GM21723 (cell line): ENCODE measurements around the gene LRMDA.

Source experiments
- ATAC-seq: cut with Tn5 transposase; IDR thresholded peaks from one replicate; pipeline ENCODE4 v1.9.1; 2021; ENCODE audit warnings: mild to moderate bottlenecking, moderate library complexity; ENCODE audit not compliant: unreplicated experiment

Gene LRMDA

GRCh38 chr10:75470901-75471300 lies 39.5 kb downstream of the LRMDA start:
- ATAC-seq, result no peak

GRCh38 chr10:75472685-75473084 lies 41.3 kb downstream of the LRMDA start:
- no peak for ATAC-seq

- ATAC-seq, result no peak
These were observed 42.7 kb downstream of the LRMDA start for GRCh38 chr10:75474106-75474505.

DNA sequence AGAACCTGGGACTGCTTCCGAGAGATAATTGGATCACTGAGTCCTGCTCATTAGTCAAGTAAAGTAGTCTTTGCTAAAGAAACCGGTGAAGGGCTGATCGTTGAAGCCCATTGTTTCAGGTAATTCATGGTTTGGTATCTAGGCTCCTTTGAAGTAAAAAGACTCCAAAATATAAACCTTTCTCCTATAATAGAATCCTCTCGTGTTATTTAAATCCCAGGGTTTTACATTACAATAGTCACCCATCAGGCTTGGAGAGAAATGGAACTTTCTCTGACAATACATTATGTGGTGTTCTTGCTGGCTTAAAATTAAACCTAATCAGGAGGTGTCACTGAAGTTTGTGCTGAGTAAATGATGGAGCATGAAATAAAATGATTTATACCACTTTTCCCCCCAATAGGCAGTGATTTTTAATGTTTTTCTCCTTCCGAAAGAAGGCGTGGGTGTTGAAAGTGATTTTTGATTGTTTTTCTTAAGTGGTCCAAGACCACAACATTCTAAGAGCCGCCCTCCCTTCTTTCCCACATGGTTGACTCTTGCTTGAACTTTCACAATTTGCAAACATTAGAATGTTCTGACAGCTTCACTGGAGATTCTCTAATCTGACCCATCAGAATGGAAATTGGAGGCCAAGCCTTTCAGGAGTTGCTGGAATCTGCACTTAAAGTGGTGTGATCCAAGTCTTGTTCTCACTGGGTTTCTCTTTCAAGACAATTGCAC lies 44.2 kb downstream of the LRMDA start:
- no peak for ATAC-seq

GRCh38 chr10:75476569-75476968 lies 45.1 kb downstream of the LRMDA start:
- ATAC-seq, result no peak

DNA sequence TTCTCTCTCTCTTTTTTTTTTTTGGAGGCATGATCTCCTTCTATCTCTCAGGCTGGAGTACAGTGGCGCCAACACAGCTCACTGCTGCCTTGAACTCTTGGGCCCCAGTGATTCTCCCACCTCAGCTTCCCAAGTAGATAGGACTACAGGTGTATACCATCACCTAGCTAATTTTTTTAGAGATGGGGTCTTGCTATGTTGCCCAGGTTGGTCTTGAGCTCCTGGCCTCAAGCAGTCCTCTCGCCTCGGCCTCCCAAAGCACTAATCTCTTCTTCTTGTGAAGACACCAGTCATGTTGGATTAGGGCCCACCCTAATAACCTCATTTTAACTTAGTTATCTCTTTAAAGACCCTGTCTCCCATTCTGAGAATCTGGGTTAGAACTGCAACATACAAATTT lies 45.6 kb downstream of the LRMDA start:
- ATAC-seq, result no peak

DNA sequence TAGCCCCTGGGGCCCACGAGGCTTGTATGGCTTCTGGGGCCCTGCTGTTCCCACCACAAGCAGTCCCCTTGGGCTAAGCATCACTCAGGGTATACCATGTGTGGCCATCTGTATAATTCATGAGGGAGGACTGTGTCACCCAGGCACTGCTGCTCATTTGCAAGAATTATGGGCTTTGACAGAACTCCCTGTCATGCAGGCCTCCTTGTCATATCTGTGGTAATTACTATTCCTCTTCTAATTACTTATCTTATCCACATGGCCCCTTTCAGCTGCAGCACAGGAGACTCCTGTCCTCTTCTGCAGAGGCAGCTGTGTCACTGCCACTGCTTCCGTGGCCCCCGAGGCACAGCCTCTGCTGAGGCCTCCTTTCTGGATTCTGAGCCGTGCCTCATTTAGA lies 46.3 kb downstream of the LRMDA start:
- ATAC-seq, result no peak

DNA sequence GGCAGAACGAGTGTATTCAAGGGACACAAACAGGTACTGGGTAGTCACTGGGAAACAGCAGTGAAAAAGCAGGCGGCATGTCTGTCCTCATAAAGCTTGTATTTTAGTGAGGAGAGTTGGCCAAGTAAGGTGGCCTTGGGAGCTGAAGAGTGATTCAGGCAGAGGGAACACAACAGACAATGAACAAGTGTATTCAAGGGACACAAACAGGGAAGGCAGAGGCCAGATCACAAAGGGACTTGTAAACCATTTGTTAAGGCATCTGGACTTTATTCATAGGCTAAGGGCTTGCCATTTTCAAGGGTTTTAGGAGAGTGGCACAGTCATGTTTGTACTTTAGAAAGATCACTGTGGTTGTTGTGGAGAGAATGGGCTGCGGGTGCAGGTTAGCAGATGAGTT lies 49.0 kb downstream of the LRMDA start:
- no peak for ATAC-seq

DNA sequence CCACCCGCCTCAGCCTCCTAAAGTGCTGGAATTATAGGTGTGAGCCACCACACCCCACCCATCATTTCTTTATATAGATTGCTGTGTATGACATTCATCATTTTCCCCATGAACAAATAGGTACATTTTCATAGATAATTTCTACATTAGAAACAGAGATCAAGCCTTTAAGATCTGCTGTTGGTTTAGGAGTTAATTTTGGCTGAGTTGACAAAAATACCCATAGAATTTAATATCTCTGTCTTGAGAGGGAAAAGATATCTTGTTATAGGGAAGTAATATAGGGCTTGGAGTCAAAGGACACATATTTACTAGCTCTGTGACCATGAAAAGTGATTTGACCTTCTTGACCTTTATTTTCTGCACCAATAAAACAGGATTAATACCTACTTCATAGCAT lies 51.8 kb downstream of the LRMDA start:
- ATAC-seq, result no peak

GRCh38 chr10:75484717-75485116 lies 53.3 kb downstream of the LRMDA start:
- ATAC-seq, result no peak

DNA sequence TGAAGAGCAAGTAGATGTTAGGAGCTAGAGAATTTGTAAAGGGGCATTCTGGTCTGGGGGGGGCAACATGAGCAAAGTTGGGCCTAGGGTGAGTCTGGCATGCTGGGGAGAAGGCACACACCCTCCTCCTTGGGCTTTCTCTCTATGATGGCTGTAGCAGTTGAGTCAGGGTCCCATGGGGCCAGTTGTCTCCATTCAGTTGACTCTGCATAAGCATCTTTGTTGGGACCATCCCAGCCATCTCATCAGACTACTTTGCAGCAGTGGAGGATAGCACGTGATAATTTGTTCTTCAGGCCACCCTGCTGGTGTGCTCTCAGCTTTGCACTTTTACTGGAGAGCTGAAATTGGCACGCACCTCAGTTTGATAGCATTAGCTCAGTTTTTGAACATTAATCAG lies 55.2 kb downstream of the LRMDA start:
- no peak for ATAC-seq

DNA sequence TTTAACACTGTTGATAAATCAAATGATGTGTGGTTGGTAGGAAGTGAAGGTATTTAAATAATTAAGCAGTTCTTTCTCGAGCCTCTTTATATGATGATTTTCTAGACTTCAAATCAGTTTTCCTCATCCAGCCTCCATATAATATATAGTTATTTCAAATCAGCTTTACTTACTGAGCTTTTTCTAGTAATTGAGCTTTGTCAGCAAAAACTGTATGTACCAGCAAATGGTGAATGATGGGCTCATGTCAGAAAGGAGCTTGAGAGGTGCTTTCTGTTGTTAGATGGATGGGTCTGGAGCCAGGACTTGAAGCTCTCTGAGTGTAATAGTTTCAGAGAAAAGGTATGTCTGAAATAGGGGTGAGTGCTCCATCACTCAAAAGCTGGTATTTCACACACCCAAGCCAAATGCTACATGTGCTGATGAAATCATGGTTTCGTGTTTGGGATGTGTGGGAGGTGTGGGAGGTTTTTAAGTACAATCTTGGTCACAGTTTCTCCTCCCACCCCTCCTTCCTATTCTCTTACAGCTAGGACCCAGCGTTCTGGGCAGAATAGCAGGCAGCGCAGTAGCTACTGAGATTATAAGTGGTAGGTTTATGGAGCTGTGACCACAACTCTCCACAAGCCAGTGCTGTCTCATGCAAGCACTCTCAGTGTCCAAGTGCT lies 55.8 kb downstream of the LRMDA start:
- no peak for ATAC-seq

DNA sequence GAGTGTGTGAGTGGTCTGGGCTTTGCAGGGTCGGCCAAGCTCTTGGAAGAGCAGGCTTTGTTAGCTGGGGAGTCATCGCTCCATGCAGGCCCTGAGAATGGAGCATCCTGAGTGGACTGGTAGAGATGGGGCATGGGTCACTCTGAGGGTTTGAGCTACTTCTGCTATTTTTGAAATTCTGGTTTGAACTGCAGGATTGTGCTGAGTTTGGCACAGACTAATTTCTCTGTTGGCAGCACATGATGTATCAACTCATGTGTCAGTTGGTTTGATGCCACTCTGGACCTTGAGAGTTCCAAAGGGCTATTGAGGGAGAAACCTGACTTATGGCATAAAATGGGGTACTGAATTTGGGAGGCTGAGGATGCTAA lies 56.3 kb downstream of the LRMDA start:
- ATAC-seq, result no peak

DNA sequence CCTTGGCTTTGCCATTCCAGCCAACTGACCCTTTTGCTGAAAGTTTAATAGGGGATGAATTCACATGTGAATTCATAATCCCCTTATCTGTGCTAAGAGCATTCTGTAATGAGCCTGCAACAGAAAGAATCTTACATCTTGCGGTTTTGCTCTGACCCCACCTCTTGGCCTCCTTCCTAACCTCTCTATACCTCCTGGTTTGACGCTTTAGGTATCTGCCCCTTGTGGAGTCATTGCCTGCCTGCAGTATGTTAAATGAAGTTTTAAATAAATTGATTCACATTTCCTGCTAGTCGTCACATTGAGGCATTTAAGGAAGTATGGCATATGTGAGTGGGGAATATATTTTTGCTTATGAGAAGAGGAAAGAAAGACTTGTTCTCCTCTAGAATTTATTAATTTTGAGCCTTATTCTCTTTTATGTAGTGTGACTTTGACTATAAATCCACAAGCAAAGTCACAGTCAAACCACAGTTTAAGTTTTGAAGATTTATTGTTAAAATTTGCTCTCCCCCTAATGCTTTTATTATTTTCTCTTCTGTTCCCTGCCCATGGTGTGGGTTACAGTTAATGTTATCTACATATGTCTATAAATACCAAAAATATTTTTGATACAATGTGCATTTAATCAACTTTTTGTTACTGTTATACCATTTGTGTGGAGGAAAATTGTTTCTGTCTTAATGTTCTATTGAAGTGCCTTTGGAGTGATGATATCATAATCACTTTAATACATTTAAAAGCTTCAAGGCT lies 60.9 kb downstream of the LRMDA start:
- ATAC-seq, result no peak

- ATAC-seq, result no peak
These were observed 62.0 kb downstream of the LRMDA start for GRCh38 chr10:75493464-75493863.

DNA sequence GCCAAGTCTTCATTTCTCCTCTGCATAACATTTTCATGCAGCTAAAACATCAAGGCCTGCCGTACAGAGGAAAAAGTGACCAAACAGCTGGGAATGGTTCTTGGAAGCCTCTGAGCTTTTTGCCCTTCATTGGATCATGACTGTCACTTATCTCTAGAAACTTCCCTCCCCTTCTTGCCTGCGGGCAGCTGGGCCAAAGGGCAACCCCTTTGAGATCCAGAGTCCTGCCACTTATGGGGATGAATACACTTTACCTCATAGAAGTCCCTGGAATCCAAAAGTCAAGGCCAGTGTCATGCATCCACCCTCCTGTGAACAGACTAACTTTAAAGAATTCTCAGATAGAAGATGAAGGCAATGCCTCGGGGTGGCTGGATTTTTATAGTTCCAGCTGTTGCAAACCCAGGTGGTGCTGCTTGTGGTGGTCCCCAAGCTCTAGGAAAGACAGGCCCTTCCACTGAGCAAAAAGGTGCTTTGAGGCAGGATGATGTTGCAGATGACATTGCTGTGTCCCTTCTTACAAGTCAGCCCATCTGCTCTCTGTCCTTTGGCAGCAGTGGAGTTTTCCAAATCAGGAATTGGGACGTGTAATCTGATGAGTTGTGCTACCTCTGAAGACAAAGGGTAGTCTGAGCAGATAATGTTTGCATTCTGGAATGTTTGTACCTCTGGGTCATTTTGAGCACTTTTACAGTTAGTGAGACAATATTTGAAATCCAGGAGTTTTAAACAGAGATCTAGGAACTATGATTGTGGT lies 64.2 kb downstream of the LRMDA start:
- no peak for ATAC-seq

- ATAC-seq, result no peak
These were observed 64.8 kb downstream of the LRMDA start for GRCh38 chr10:75496191-75496567.

DNA sequence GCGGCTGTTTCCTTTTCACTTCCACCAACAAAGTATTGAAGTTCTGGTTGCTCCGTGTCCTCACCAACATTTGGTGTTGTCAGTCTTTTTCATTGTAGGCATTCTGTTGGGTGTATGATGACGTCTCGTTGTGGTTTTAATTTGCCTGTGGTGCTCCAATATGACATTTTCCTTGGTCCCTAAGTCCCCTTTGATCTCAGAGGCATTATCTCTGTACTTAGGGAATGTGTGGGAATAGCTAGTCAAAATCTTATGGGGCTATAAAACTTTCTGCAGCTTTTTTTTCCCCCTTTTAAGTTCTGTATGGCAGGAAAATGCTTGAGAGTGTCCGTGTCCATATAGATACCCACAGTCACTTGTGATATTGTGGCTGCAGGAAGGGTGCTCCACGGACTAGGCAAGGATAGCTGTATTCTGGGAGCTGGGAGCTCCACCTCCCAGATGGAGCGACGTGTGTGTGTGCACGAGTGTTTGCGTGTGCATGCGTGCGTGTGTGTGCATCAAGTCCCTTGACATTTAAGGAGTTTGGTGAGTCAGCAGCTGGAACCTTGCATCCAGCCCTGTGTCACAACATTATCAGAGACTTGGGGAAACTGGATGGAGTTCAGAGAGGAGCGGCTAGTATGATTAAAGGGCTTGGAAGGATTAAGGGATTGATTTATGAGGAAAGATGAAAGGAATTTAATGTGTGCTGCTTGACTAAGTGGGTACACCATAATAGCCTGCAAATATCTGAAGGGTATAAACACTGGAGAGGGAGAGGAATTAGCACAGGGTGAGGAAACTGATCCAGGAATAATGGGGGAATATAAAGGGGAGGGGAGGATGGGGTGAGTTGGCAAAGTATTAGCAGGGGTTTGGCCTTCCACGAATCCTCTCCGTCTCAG lies 66.8 kb downstream of the LRMDA start:
- ATAC-seq, result no peak

DNA sequence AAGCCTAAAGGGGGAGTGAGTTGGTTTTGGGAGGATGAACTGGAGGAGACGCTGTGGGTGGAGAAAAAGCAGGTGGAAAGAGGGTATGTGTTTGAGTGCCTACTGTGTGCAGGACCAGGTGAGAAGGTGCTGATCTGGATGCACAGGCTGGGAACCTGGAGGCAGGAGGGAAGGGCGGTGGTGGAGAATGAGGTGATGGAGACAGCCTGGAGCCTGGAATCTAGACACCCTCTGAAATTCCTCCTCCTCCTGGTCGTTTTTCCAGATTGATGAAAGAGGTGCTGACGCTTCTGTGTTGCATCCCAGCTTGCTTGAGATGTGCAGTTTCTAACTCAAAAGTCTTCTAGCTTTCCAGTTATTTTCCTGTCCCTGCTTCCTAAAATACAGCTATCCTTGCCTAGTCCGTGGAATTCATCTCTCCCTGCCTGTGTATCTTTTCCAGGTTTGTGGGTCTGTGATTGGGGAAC lies 67.5 kb downstream of the LRMDA start:
- ATAC-seq, result no peak

GRCh38 chr10:75499556-75500160 lies 68.2 kb downstream of the LRMDA start:
- no peak for ATAC-seq
